ENCODE results near the gene SERPINB1.

Gene SERPINB1

DNA sequence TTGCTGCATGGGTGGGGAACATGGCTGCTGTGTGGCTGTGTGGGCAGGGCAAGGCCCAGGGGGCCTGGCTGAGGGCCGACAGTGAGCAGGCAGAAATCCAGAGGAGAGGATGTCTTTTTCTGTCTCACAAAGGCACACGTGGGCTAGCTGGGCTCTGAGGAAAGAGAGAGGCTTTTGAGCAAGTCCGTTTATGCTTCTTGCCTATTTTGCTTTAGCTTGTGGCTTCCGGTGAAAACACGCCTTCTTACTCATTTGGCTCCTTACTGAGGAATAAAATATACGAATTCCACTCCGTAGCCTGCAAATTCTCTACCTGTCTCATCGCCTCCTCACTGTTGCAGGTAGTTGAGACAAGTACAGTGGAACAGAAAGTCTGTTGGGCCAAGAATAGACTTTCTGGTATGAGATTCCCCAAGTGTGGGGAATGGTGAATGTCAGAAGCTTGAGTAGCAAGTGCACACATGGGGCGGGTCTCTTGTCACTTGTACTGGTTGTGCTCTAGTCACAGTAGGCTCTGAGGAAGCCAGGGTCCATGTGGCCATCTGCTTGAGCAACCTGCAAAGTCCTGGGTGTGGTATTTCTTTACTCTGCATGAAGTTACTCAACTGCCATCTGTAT lies 48.0 kb downstream of the SERPINB1 start:
- DNase-seq (ENCODE audit: low read depth), result no peak

GRCh38 chr6:2792330-2793110 lies 49.1 kb downstream of the SERPINB1 start:
- no peak for DNase-seq (ENCODE audit: low read depth)

DNA sequence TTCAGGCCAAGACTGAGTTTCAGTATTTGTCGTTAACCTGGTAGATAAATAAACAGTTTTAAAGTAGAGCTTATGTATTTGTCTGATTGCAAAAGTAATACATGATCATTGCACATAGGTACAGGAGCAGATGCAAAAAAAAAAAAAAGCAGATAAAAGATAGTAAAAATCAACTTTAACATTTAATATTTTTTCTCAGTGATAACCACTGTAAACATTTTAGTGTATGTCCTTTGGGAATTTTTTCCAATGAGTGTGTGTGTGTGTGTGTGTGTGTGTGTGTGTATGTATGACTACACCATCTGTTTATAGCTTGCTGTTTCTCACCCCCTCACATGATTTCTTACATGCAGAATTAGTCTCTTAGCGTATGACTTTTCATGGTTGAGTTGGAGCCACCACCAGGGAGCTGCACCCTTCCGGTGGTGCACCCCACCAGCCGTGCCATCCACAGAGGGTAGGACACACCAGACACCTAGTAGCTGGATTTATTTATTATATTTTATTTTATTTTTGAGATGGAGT lies 50.2 kb downstream of the SERPINB1 start:
- DNase-seq (ENCODE audit: low read depth), result no peak

- peak; percentile 25 for DNase-seq (ENCODE audit: low read depth)
Observed at GRCh38 chr6:2790588-2791449, 50.8 kb downstream of the SERPINB1 start.

GRCh38 chr6:2786269-2786668 lies 55.4 kb downstream of the SERPINB1 start:
- DNase-seq (ENCODE audit: low read depth), result no peak

GRCh38 chr6:2784930-2785329 lies 56.7 kb downstream of the SERPINB1 start:
- DNase-seq (ENCODE audit: low read depth), result no peak

GRCh38 chr6:2784061-2784460 lies 57.6 kb downstream of the SERPINB1 start:
- DNase-seq (ENCODE audit: low read depth), result no peak

GRCh38 chr6:2783188-2783963 lies 58.3 kb downstream of the SERPINB1 start:
- DNase-seq (ENCODE audit: low read depth), result no peak

GRCh38 chr6:2782825-2783187 lies 58.9 kb downstream of the SERPINB1 start:
- DNase-seq (ENCODE audit: low read depth), result no peak

- no peak for DNase-seq (ENCODE audit: low read depth)
Observed at GRCh38 chr6:2782356-2782708, 59.3 kb downstream of the SERPINB1 start.

Measured in T follicular helper cell (primary cell).